ENCODE results near the gene NMNAT2. TPM values are rescaled to one million over a fixed set of nuclear protein-coding genes. Genes with fewer than 3 reads are reported as not detected.

Gene NMNAT2
- total RNA-seq, 1 donor from 2014 or later = 2.6 TPM

- DNase-seq (ENCODE audit: low spot score) (no peak), ATAC-seq (no peak)
- intact Hi-C loops (cut with DNase I) = no loop called here
Observed at GRCh38 chr1:183214021-183214970, 203.9 kb downstream of the NMNAT2 start.

DNA sequence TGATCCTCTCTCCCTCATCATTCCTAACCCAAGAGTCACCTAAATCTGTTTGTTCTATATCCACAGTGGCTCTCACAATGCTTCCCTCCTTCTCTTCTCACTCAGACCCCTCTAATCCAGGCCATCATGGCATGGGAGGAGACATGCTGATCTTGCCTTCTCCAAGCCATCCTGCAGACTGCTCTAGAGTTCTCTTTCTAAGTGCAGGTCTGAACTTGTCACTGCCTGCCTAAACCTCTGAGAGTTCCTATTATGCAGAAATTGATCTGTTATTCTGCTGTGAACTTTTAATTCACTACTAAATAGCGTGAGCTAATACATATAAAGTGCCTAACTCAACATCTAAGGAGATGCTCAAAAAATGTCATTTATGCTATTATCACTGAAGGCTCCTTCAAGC lies 205.3 kb downstream of the NMNAT2 start:
- no peak for DNase-seq (ENCODE audit: low spot score)
- no peak for ATAC-seq
- intact Hi-C loops (cut with DNase I) = no loop called here

- DNase-seq (ENCODE audit: low spot score) (no peak), ATAC-seq (no peak)
- intact Hi-C loops (cut with DNase I) = no loop called here
Observed at GRCh38 chr1:183210681-183211080, 207.5 kb downstream of the NMNAT2 start.

DNA sequence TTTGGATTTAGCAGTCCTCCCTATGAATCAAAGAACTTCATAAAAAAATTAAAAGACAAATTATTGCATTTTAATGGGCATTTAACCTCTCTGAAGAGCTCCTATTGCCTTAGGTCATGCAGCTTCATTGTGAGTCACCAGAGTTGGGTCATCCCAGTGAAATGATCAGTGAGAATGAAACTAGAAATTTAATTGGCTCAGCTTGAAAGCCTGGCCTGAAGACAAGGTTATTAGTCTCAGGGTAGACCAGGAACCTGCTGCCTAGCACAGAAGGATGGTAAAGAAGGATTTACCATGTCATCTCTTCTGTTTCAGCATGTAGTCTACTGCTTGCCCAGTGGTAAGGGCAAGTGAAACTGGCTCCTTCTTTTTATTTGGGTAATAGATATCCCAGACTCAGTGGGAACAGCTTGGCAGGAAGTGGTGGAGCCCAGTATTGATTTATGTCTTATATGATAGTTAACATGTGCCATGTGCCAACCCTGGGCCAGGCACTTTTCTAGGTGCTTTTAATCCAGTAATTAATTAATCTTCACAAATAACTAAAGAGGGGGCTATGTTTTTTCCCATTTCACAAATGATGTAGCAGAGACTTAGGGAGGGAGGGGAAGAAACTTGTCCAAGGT lies 208.5 kb downstream of the NMNAT2 start:
- intact Hi-C loops (cut with DNase I) = no loop called here
- peak; percentile 36 for ATAC-seq
- DNase-seq (ENCODE audit: low spot score) = no peak

- ATAC-seq (no peak), DNase-seq (ENCODE audit: low spot score) (no peak)
- intact Hi-C loops (cut with DNase I) = no loop called here
Observed at GRCh38 chr1:183206538-183207122, 211.6 kb downstream of the NMNAT2 start.

DNA sequence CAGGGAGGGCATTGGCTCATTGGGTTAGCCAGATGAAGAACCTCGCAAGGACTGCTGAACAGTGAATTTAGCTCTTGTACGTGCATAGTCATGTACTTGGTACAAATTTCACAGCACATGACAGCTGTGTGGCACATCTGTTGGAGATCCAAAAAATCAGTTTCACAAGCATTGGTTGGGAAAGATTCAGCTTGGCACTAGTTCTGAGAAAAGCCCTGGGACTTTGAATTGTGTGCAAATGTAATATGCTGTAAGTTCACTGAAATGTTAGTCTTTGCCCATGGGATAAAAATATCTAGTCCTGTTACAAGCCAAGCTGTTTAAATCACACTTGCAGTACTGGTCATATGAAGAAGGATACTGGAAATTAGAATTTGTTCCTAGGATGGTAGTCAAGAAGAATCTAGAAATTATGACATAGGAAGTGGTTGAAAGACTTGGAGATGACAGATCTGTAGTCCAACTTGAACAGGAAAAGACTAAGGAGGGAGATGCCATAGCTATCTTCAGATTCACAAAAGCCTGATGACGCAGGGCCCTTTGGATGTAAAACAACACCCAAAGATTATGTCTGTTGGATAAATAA lies 212.9 kb downstream of the NMNAT2 start:
- intact Hi-C loops (cut with DNase I) = no loop called here
- no peak for DNase-seq (ENCODE audit: low spot score)
- ATAC-seq = peak; percentile 75

- no peak for DNase-seq (ENCODE audit: low spot score)
- no peak for ATAC-seq
- intact Hi-C loops (cut with DNase I) = no loop called here
Observed at GRCh38 chr1:183203094-183203493, 215.1 kb downstream of the NMNAT2 start.

DNA sequence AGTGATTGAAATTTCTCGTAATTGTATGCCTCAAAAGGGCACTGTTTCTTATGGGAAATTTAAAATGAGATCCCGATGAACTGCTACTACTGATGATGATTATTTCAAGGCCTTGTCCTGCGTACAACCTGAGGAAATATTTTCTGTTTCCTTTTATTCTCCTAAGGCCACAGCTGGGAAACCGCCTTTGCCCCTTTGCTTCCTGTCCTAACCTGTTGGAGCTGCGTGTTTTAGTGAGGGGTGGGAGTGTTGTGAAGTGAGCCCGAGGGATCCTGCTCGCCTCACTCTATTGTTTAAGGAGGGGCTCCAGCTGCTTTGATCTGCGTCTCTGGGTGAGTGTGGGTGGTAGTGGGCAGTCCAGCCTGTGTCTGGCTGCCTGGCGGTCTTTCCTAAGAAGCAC lies 217.7 kb downstream of the NMNAT2 start:
- intact Hi-C loops (cut with DNase I) = no loop called here
- DNase-seq (ENCODE audit: low spot score) (no peak), ATAC-seq (no peak)

DNA sequence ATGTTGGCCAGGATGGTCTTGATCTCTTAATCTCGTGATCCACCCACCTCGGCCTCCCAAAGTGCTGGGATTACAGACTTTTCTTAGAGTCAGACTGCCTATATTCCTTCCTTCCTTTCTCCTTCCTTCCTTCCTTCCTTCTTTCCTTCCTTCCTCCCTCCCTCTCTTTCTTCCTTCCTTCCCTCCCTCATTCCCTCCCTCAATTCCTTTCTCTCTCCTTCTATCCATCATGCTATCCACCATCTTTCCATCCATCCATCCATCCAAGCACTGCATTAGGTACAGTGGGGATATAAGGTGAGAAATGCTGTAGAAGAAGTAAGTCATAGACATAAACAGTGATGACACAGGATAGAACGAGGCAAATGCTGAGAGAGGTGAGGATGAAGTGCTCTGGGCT lies 218.9 kb downstream of the NMNAT2 start:
- intact Hi-C loops (cut with DNase I) = no loop called here
- DNase-seq (ENCODE audit: low spot score) = no peak
- ATAC-seq = no peak

DNA sequence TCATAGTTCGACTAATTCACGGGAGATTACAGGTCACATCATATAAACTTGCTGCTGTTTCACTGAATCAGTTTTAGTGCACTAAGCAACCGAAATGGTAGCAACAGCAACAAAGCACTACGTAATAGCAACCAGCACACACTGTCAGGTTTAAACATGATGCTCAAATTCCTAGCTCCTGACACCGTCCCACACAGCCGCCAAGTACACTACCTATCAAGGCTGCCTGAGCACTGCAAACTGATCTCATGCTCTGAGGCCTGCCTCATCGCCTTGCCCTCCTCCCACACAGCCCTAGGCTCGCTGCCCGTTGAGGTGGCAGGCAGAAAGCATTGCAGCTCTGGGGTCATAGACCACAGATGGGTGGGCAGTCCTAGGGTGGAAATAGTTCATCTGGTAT lies 219.7 kb downstream of the NMNAT2 start:
- no peak for ATAC-seq
- intact Hi-C loops (cut with DNase I) = no loop called here
- no peak for DNase-seq (ENCODE audit: low spot score)

Other genes starting within 250 kb of the NMNAT2 start
- gene LAMC2, start 232.1 kb downstream of the NMNAT2 start, total RNA-seq = 3.4 TPM
- gene SMG7, start 54.1 kb upstream of the NMNAT2 start, total RNA-seq = 75.2 TPM
- 29.6 TPM for gene NCF2, start 172.1 kb upstream of the NMNAT2 start, total RNA-seq
- 142 TPM for gene ARPC5, start 217.4 kb upstream of the NMNAT2 start, total RNA-seq
- not detected for gene APOBEC4, start 234.9 kb upstream of the NMNAT2 start, total RNA-seq

Data from sciatic nerve (tissue), 2 donors.